ENCODE data around the gene ZNF354C. TPM values are rescaled to one million over a fixed set of nuclear protein-coding genes. Genes with fewer than 3 reads are reported as not detected.

Gene ZNF354C
- total and polyA plus RNA-seq, 2 of the 13 experiments (the other 11 are each of a cell fraction or from before 2014, with no cell fraction given): 0.02 TPM; not detected in 1

DNA sequence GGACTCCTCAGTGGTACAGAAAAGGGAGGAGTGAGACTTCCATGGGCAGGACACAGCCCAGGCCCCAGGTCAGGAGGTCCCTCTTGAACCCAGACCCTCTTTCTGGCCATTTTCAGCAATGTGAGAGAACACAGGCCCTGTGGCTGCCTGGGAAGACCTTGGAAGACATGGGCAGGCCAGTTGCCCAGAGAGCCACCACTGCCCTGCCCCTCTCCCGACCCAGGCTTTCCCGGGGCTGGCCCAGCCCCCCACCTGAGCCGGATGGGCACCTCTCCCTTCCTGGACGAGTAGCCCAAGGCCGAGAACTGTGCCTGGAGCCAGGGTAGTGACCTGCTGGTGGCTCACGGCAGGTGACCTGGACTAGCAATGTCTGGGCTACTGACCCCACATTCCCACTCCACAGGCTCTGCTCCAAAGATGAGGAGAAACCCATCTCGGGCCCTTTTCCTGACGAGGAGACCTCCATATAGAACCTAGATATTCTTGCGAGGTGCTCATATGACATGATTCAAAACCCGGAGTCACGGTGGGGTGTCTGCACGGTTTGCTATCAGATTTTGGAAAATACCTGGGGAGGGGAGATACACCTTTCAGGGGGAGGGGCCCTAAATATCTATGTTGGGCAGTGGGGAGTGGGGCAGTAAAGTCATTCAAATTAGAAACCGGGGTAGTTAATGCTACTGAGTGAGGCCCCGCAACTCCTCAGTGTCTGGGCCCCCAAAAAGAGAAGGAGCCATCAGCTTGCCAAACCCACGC, 59.4 kb downstream of the ZNF354C start:
- WGBS (ENCODE audit: low lambda C conversion rate): 47% methylated on average over 11 of the region's 15 CpGs
- TF ChIP-seq ZNF788 (CRISPR knock-in tag; IDR thresholded peaks at IDR 0.05; ENCODE audit: borderline replicate concordance) (no peak), ZNF7 (CRISPR knock-in tag; IDR thresholded peaks at IDR 0.05) (no peak), CREM (IDR thresholded peaks at IDR 0.05) (no peak), CREM (CRISPR knock-in tag; IDR thresholded peaks at IDR 0.05) (no peak), HNF4A (CRISPR knock-in tag; IDR thresholded peaks at IDR 0.05) (no peak), ZNF3 (CRISPR knock-in tag; IDR thresholded peaks at IDR 0.05) (no peak), PCBP1 (IDR thresholded peaks at IDR 0.05; ENCODE audit: borderline replicate concordance, low read depth, low read length) (no peak), GATAD1 (CRISPR knock-in tag; IDR thresholded peaks at IDR 0.05) (no peak), MAFK (conservative IDR thresholded peaks at IDR 0.05 in 1 of 2, IDR thresholded peaks at IDR 0.05 in 1 of 2; ENCODE audit: low read length in 2 of 2) (no peak), ZNF20 (CRISPR knock-in tag; IDR thresholded peaks at IDR 0.05) (no peak), ZNF317 (CRISPR knock-in tag; IDR thresholded peaks at IDR 0.05) (no peak)
- TF ChIP-seq, protein P1, sequence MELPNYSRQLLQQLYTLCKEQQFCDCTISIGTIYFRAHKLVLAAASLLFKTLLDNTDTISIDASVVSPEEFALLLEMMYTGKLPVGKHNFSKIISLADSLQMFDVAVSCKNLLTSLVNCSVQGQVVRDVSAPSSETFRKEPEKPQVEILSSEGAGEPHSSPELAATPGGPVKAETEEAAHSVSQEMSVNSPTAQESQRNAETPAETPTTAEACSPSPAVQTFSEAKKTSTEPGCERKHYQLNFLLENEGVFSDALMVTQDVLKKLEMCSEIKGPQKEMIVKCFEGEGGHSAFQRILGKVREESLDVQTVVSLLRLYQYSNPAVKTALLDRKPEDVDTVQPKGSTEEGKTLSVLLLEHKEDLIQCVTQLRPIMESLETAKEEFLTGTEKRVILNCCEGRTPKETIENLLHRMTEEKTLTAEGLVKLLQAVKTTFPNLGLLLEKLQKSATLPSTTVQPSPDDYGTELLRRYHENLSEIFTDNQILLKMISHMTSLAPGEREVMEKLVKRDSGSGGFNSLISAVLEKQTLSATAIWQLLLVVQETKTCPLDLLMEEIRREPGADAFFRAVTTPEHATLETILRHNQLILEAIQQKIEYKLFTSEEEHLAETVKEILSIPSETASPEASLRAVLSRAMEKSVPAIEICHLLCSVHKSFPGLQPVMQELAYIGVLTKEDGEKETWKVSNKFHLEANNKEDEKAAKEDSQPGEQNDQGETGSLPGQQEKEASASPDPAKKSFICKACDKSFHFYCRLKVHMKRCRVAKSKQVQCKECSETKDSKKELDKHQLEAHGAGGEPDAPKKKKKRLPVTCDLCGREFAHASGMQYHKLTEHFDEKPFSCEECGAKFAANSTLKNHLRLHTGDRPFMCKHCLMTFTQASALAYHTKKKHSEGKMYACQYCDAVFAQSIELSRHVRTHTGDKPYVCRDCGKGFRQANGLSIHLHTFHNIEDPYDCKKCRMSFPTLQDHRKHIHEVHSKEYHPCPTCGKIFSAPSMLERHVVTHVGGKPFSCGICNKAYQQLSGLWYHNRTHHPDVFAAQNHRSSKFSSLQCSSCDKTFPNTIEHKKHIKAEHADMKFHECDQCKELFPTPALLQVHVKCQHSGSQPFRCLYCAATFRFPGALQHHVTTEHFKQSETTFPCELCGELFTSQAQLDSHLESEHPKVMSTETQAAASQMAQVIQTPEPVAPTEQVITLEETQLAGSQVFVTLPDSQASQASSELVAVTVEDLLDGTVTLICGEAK (IDR thresholded peaks at IDR 0.05): no peak
- TF ChIP-seq, protein P1 (CRISPR knock-in tag; IDR thresholded peaks at IDR 0.05): no peak
- TF ChIP-seq, protein P2, sequence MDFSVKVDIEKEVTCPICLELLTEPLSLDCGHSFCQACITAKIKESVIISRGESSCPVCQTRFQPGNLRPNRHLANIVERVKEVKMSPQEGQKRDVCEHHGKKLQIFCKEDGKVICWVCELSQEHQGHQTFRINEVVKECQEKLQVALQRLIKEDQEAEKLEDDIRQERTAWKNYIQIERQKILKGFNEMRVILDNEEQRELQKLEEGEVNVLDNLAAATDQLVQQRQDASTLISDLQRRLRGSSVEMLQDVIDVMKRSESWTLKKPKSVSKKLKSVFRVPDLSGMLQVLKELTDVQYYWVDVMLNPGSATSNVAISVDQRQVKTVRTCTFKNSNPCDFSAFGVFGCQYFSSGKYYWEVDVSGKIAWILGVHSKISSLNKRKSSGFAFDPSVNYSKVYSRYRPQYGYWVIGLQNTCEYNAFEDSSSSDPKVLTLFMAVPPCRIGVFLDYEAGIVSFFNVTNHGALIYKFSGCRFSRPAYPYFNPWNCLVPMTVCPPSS (IDR thresholded peaks at IDR 0.05): no peak
- TF ChIP-seq, protein P3, sequence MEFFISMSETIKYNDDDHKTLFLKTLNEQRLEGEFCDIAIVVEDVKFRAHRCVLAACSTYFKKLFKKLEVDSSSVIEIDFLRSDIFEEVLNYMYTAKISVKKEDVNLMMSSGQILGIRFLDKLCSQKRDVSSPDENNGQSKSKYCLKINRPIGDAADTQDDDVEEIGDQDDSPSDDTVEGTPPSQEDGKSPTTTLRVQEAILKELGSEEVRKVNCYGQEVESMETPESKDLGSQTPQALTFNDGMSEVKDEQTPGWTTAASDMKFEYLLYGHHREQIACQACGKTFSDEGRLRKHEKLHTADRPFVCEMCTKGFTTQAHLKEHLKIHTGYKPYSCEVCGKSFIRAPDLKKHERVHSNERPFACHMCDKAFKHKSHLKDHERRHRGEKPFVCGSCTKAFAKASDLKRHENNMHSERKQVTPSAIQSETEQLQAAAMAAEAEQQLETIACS (CRISPR knock-in tag; IDR thresholded peaks at IDR 0.05): no peak

More for the DNA sequence above, 59.4 kb downstream of the ZNF354C start:
- peaks cover 0 to 6% of the 10 kb centered on the region in 2 experiments; a peak in 1 of 5 replicates for H3K27me3 ChIP-seq (ENCODE audit: control insufficient read depth in 1 of 2, insufficient read depth in 2 of 2, low read length in 2 of 2)
- no peak for ATAC-seq
- no peak overlapping the region for H3K27ac ChIP-seq (ENCODE audit: extremely low read length, insufficient read depth, low read length)
- no peak overlapping the region for H3K4me2 ChIP-seq (ENCODE audit: low read depth, low read length)
- no peak overlapping the region for H3K9ac ChIP-seq (ENCODE audit: insufficient read depth, low read depth, low read length)
- POLR2A ChIA-PET: no interaction called here
- no peak for FAIRE-seq
- no peaks in the 10 kb centered on the region for H3K79me2 ChIP-seq (ENCODE audit: insufficient read depth, low read length)
- CTCF ChIA-PET (ENCODE audit: low intra/inter-chr PET ratio, low total read pairs): no interaction called here
- H3K4me3 ChIP-seq (replicated peaks in 1 of 3; ENCODE audit: insufficient read depth in 1 of 3, low read depth in 2 of 3, low read length in 3 of 3): no peak overlapping the region
- no peaks in the 10 kb centered on the region for H3K36me3 ChIP-seq (replicated peaks in 1 of 2; ENCODE audit: control insufficient read depth in 1 of 2, insufficient read depth in 2 of 2, low read length in 2 of 2)
- intact Hi-C loops (cut with micrococcal nuclease; ENCODE audit: unreplicated experiment): no loop called here
- H2AFZ ChIP-seq (ENCODE audit: low read length): no peak overlapping the region
- no peaks in the 10 kb centered on the region for H4K20me1 ChIP-seq (ENCODE audit: insufficient read depth, low read length)
- no peaks in the 10 kb centered on the region for H3K4me1 ChIP-seq (ENCODE audit: insufficient read depth, low read length)
- H3K9me3 ChIP-seq (ENCODE audit: low read length): no peaks in the 10 kb centered on the region; the same call in 1 of the 2 replicates
- DNase-seq (ENCODE audit: low spot score): no peak
- no TSS peak for BruUV-seq (replicated peaks)
- in situ Hi-C loops (cut with HindIII; ENCODE audit: extremely low pct_ligation_motif_present, low pct_unique_long_range_greater_than_20kb): no loop called here

All from HepG2 (cell line).